PFSK-1 (cell line): ENCODE measurements around the gene ELK3.

Experiments used
- POLR2AphosphoS5 ChIP-seq: IDR thresholded peaks from 2 replicates; pipeline ENCODE4 v1.6.1; 2012; ENCODE audit warnings: low read depth, mild to moderate bottlenecking, control low read depth, low read length, moderate library complexity
- REST ChIP-seq, 2 experiments: IDR thresholded peaks; 2 replicates each; pipeline versions ENCODE4 v1.6.1 to v1.8.0; 2011 to 2012; ENCODE audit warnings: low read depth in 2 of 2, low read length in 2 of 2, control low read depth in 1 of 2, inconsistent platforms in 1 of 2, mild to moderate bottlenecking in 1 of 2, moderate library complexity in 1 of 2; ENCODE audit not compliant: insufficient read depth in 1 of 2
- TAF1 ChIP-seq: IDR thresholded peaks from 2 replicates; pipeline ENCODE4 v1.6.1; 2012; ENCODE audit warnings: low read length, control low read depth, borderline replicate concordance; ENCODE audit not compliant: insufficient read depth

GRCh38 chr12:96249196-96250118 is 55.3 kb downstream of the ELK3 start:
- TF ChIP-seq POLR2AphosphoS5 (no peak), TAF1 (no peak), REST (IDR thresholded peaks at IDR 0.05; ENCODE audit: insufficient read depth in 1 of 2, low read depth in 2 of 2, low read length in 2 of 2) (no peak)
